Body of pancreas (tissue), 4 donors: ENCODE data around the gene CNST.

Experiments
- POLR2A ChIP-seq, 3 donors: fragments of 450-650 bp; IDR thresholded peaks; one replicate each; pipeline ENCODE4 v1.6.1; 2016; ENCODE audit warnings: antibody characterized with exemption in 3 of 3, mild to moderate bottlenecking in 2 of 3
- TF ChIP-seq, protein P1 (sequence below), 7 experiments: fragments of 450-650 bp in 4 of 7; fragments of 200-600 bp in 3 of 7; sonication (generic) in 3 of 7; IDR thresholded peaks; one replicate each; pipeline ENCODE4 v1.5.1; 2016 to 2019; ENCODE audit warnings: antibody characterized with exemption in 7 of 7

DNA sequence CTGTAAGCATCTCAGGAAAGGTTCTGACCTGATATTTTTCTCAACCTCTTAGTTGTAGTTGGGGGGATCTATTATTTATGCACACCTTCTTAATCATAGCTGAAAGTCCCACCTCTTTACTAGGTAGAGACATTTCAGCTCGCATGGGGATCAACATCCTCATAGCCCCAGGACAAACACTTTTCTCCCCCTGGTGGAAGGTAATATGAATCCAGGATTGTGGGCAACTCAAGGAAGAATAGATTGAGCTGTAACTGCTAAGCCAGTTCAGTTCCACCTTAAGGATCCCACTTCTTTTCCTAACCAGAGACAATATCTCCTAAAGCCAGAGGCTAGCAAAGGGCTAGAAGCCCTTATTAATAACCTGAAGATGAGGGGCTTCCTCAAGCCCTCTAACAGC is 33.7 kb upstream of the CNST start:
- TF ChIP-seq, protein P1, sequence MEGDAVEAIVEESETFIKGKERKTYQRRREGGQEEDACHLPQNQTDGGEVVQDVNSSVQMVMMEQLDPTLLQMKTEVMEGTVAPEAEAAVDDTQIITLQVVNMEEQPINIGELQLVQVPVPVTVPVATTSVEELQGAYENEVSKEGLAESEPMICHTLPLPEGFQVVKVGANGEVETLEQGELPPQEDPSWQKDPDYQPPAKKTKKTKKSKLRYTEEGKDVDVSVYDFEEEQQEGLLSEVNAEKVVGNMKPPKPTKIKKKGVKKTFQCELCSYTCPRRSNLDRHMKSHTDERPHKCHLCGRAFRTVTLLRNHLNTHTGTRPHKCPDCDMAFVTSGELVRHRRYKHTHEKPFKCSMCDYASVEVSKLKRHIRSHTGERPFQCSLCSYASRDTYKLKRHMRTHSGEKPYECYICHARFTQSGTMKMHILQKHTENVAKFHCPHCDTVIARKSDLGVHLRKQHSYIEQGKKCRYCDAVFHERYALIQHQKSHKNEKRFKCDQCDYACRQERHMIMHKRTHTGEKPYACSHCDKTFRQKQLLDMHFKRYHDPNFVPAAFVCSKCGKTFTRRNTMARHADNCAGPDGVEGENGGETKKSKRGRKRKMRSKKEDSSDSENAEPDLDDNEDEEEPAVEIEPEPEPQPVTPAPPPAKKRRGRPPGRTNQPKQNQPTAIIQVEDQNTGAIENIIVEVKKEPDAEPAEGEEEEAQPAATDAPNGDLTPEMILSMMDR (IDR thresholded peaks at IDR 0.05): no peak
- TF ChIP-seq POLR2A (IDR thresholded peaks at IDR 0.05): no peak
